GM23248 (cell line): ENCODE measurements around the gene MAML2.

Source experiments
- EZH2 ChIP-seq: fragments of 200-600 bp; sonication (generic); IDR thresholded peaks from 2 replicates; pipeline ENCODE4 v1.6.1; 2018; ENCODE audit warnings: antibody characterized with exemption, mild to moderate bottlenecking; ENCODE audit not compliant: insufficient read depth, poor library complexity, severe bottlenecking
- EZH2phosphoT487 ChIP-seq: fragments of 200-600 bp; sonication (generic); IDR thresholded peaks from 2 replicates; pipeline ENCODE4 v1.6.1; 2018; ENCODE audit warnings: antibody characterized with exemption, moderate library complexity, mild to moderate bottlenecking, low read depth; ENCODE audit not compliant: insufficient read depth

GRCh38 chr11:96390488-96390792, 47.4 kb upstream of the MAML2 start:
- TF ChIP-seq EZH2 (no peak), EZH2phosphoT487 (no peak)
